T-helper 1 cell treated with Interleukin-12 subunit alpha and Interleukin-12 subunit beta and Interleukin-4 antibody, amounts not matched to agents 30 ng/mL and 1 ng/mL, for 36 hours (primary cell): ENCODE measurements around the gene SH3TC1. TPM values are rescaled to one million over a fixed set of nuclear protein-coding genes. Genes with fewer than 3 reads are reported as not detected.

Experiments
- intact Hi-C: fragments of 100-400 bp; cut with micrococcal nuclease; formaldehyde crosslinking; loops from one replicate; pipeline ENCODE4 v1.15.1; 2024
- total RNA-seq: library from RNA; stranded (reverse); gene quantifications from 2 replicates; pipeline ENCODE4 v1.2.3, GENCODE V29; 2022

Gene SH3TC1
- total RNA-seq, 1 donor from 2014 or later = 57.3 TPM

GRCh38 chr4:8163436-8164193 is 35.5 kb upstream of the SH3TC1 start:
- intact Hi-C loops = no loop called here

- intact Hi-C loops = no loop called here
These were observed 34.9 kb upstream of the SH3TC1 start for GRCh38 chr4:8164194-8164565.

DNA sequence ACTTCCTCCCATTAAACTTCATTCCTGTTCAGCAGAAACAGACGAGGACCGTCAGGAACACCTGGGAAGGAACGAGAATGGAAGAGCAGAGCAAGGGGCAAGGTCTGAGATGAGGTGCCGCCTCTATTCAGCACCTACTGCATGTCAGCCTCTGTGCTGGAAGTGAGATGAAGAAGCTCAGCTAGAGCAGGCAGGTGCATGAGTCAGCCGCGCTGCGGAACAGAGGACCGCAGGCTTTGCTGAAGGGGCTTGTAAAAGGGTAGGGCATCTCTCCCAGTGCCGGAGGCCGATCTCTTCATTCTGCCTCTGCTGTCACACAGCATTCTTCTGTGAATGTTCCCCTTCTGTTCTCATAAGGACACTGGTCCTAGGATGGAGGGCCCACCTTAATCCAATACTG is 34.4 kb upstream of the SH3TC1 start:
- intact Hi-C loops = no loop called here

DNA sequence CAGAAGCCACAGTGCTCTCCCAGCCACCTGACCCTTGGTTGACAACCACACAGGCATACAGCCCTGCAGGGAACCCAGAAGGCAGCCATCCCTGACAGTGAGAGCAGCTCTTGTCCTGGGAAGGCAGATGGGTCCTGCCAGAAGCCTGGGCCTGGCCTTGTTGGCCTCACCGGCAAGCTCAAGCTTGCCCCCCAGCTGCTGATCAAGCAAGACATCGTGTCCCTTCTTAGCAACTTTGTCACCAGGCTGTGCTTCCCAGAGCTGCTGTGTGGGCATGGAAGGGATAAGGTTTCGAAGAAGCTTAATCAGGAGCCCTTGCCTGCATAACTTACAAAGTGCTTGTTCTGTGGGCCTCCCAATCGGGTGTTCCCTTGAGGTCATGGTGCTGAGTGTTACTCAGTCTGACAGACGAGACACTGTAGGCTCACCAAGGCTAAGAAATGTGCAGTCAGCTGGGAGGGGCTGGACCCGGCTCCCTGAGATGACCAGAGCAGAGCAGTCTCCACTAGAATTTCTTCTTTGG is 33.7 kb upstream of the SH3TC1 start:
- intact Hi-C loops = no loop called here

DNA sequence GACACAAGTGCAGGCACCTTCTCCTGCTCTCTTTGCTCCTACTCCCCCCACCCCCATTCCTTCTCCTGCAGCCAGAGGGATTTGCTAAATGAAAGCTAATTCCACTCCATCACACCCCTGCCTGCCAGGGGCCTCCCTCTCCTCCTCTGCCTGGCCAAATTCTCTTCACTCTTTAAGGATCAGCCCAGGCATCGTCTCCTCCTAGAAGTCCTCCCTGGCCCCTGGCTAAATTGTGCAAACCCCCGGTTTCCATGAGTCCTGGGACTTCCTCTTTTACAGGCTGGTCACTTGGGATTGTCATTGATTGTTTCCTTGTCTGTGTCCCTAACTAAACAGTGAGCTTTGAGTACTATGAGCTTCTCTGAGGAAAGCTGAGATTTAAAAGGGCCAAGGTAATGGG is 31.8 kb upstream of the SH3TC1 start:
- intact Hi-C loops = no loop called here

DNA sequence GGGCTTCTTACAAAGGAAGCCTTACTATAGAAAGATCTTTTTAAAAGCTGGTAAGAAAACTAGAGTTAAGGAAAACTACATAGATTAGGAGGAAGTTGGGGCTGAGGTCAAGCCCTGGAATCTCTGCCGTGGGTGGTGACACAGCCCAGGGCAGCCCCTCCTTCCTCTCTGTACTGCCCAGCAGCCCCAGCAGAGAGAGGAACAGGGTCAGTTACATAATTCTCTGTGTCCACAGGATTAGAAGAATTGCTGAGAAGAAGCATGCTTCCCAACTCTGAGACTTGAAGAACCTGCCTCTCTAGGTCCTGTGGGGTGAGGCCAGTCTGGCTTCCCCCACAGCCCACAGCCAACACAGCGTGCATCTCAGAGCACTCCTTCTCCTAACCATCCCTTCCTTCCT is 31.3 kb upstream of the SH3TC1 start:
- intact Hi-C loops = no loop called here

DNA sequence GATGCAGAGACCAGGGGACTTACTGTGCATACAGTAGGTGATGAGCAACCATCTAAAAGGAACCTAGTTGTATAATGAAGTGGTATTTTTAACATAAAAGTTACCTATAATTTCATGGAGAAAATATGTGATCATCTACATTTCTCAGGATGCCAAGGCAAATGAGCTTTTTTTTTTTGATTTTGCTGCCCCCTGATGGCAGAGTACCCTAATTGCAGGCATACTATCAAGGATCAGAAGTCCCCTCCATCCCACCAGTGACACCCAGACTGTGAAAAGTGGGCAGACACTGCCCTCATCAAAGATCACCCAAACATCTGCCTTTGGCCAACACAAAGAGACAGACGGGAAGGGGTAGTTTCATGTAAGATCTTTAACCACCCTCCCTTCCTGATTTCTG is 30.9 kb upstream of the SH3TC1 start:
- intact Hi-C loops = no loop called here

DNA sequence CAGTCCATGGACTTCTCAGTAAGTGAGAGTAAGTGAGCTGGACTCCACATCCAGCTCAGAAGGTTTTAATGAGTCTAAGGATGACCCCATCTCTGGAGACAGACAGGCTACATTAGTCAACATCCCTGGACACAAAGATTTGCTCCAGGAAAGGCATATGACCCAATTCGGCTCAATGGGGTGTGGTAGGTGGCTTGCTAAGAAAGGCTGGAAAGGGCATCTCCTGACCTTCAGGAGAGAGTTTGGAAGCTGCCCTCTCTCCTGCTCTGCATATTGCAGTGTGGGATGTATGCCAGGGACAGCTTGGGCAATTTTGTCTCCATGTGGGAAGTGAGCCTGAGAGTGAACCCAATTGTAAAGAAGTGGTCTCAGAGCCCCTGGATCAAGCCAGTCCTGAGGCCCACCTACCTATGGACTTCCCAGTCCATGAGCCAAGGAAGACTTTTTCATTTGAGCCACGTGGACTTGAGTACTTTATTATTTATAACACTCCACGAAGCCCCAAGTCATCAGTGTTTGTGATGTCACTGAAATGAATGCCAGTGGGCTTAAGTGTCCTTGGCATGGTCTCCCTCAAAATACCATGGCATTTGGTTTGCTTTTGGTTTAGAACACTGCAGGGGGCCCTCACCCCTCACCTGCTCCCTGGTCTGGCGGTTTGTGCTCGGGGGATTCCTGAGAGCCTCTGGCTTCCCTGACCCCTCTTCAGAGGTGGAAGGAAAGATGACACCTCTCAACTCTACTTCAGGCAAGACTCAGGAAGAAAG is 30.1 kb upstream of the SH3TC1 start:
- intact Hi-C loops = no loop called here

GRCh38 chr4:8169763-8170162 is 29.3 kb upstream of the SH3TC1 start:
- intact Hi-C loops = no loop called here

GRCh38 chr4:8170341-8170740 is 28.7 kb upstream of the SH3TC1 start:
- intact Hi-C loops = no loop called here

DNA sequence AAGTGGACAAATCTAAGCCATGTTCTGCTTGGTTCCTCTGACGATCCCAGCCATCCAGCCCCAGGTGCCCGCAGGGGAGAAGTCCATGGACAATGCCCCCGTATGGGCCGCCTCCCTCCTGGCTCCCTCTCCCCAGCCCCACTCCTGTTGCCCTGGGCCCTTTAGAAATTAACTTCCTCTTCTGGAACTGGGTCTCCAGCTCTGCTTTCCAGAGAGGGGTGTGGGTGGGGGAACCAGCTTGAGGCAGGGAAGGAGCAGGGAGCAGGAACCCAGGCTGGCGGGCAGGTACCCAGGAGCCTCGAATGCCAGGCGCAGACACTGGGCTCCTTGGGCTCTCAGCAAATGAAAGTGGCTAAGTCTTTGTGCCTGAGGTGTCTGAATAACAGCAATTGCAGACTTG is 27.8 kb upstream of the SH3TC1 start:
- intact Hi-C loops = no loop called here

GRCh38 chr4:8171984-8172924 is 26.8 kb upstream of the SH3TC1 start:
- intact Hi-C loops = no loop called here

- intact Hi-C loops = no loop called here
These were observed 25.4 kb upstream of the SH3TC1 start for GRCh38 chr4:8173492-8174242.

DNA sequence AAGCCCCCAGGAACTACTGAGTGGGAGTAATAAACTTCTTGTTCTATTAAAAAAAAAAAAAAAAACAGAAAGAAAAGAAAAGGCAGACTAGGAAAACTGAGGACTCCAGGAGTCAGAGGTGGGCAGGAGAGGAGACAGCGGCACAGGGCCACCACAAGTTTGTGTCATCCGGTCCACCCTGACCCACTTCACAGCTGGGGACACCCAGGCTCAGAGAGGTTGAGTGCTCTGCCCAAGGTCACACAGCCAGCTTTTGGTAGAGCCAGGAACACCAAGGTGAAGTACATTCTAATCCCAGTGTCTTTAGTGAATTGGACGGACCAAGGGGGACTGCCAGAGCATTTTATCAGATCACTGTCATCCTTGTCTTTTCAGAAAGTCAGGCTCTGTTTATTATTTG is 24.1 kb upstream of the SH3TC1 start:
- intact Hi-C loops = no loop called here

- intact Hi-C loops = loop anchor here (1.0 to 2.0 kb wide), 3 partner anchors 17 to 67 kb away; partner anchors contain the start of gene ABLIM2
These were observed 23.4 kb upstream of the SH3TC1 start for GRCh38 chr4:8175686-8176085.

- intact Hi-C loops = loop anchor here (1.0 to 2.0 kb wide), 5 partner anchors 16 to 227 kb away; partner anchors contain the start of gene ABLIM2
These were observed 22.3 kb upstream of the SH3TC1 start for GRCh38 chr4:8176547-8177399.

DNA sequence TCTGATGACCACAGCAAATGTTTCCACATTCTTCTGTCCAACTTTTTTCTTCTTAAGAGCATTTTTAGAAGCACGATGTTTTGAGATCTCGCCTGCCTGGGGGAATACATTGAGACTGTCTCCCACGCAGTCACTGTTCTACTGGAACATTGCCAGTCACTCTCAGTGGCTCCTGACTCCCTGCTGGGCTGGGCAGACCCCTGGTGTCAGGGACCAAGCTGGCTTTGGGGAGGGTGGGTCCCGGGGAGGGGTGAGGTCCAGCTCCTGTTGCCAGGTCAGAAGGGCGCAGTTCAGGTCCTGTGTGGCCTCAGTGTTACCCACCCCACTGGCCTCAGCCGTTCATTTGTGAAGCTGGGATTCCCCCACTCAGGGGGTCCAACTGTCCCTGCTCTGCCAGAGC is 21.5 kb upstream of the SH3TC1 start:
- intact Hi-C loops = loop anchor here (1.0 to 2.0 kb wide), 4 partner anchors 15 to 226 kb away; partner anchors contain the start of gene ABLIM2

DNA sequence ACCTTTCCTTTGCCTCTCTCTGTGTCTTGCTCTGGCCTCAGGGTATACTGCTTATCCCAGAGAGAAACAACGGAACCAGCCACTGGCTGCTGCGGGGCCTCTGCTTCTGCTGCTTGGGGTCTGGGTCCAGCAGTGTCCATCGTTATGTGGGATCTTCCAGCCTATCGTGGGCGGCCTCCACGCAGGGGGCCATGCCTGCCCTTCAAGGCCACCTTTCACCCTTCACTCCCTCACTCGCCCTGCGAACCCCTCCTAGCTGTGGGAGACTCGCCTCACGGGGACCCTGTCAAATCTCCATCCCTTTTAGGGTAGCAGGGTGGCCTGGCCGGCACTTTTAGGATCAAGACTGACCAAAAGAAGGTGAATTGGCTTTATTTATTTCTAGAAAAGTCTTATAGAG is 21.1 kb upstream of the SH3TC1 start:
- intact Hi-C loops = loop anchor here (1.0 to 2.0 kb wide), 4 partner anchors 14 to 225 kb away; partner anchors contain the start of gene ABLIM2

DNA sequence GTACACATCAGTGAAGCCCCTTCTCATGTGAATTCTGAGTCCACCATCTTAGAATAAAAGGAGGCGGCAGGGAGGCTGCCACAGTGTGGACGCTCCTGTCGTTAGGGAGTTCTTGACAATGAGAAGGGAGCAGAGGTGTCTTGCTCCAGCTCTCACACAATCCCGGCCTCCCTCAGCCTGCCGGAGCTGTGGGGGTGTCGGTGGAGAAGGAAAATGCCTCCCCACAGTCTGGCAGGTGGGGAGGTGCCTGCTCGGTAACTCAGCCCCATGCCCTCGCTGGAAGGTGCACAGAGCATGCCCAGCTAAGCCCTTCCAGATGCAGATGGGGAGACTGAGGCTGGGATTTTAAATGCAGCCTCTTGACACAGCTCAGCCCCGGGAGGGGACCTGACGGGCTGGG is 20.0 kb upstream of the SH3TC1 start:
- intact Hi-C loops = no loop called here

- intact Hi-C loops = no loop called here
These were observed 19.3 kb upstream of the SH3TC1 start for GRCh38 chr4:8179771-8180170.
